Metanephros (tissue), 2 donors: ENCODE measurements around the gene CPAMD8. TPM values are rescaled to one million over a fixed set of nuclear protein-coding genes. Genes with fewer than 3 reads are reported as not detected.

Experiments
- small RNA-seq: library from RNA; depleted of rRNA; stranded (forward); fragments of <200 nt; gene quantifications from one replicate; pipeline ENCODE3, GENCODE V24; 2014; ENCODE audit warnings: low replicate concordance
- total RNA-seq: library from RNA; depleted of rRNA; stranded (reverse); fragments of >200 nt; gene quantifications from one replicate; pipeline ENCODE4 v1.2.3, GENCODE V29; 2014

CPAMD8 gene
- total RNA-seq: 40.6 TPM

GRCh38 chr19:17026706-17027534 is at the start of gene CPAMD8:
Gene CPAMD8, minus strand, starts transcription at chr19:17026810. Its CDS starts 168 bp downstream, at chr19:17026642.

GRCh38 chr19:17075035-17075863 is 48.6 kb upstream of the CPAMD8 start, which contains the start of the genes HAUS8 and MYO9B:
Gene HAUS8, minus strand, starts transcription at chr19:17075452. Its CDS starts 30 bp downstream, at chr19:17075422.
Gene MYO9B, plus strand, starts transcription at chr19:17075777. Its CDS starts 25,941 bp downstream, at chr19:17101718.

GRCh38 chr19:16888629-16889365 is 137.8 kb downstream of the CPAMD8 start, which contains the start of gene F2RL3:
Gene F2RL3, plus strand, starts transcription at chr19:16888999. Its CDS starts 191 bp downstream, at chr19:16889190.

Small RNA genes lying within 50 kb of the gene (small RNA-seq; reads per million reads assigned to genes)
- gene RN7SL823P (not detected), gene RN7SL835P (not detected)

Other genes starting within 250 kb of the CPAMD8 start
- 74.3 TPM for gene SIN3B, start 197.4 kb downstream of the CPAMD8 start, total RNA-seq
- 9.8 TPM for gene F2RL3, start 137.8 kb downstream of the CPAMD8 start, total RNA-seq
- 4.5 TPM for gene HAUS8, start 48.6 kb upstream of the CPAMD8 start, total RNA-seq
- gene MYO9B, start 49.0 kb upstream of the CPAMD8 start, total RNA-seq: 46.1 TPM
- 18.3 TPM for gene USE1, start 188.5 kb upstream of the CPAMD8 start, total RNA-seq
- 11.0 TPM for gene OCEL1, start 199.4 kb upstream of the CPAMD8 start, total RNA-seq
- 53.7 TPM for gene NR2F6, start 219.1 kb upstream of the CPAMD8 start, total RNA-seq
- gene USHBP1, start 237.9 kb upstream of the CPAMD8 start, total RNA-seq: 9.8 TPM
- gene BABAM1, start 240.6 kb upstream of the CPAMD8 start, total RNA-seq: 60.1 TPM